ENCODE data around the gene HOXD4. TPM values are rescaled to one million over a fixed set of nuclear protein-coding genes. Genes with fewer than 3 reads are reported as not detected.

The HOXD4 gene
- polyA plus RNA-seq, 1 donor from 2014 or later: not detected

DNA sequence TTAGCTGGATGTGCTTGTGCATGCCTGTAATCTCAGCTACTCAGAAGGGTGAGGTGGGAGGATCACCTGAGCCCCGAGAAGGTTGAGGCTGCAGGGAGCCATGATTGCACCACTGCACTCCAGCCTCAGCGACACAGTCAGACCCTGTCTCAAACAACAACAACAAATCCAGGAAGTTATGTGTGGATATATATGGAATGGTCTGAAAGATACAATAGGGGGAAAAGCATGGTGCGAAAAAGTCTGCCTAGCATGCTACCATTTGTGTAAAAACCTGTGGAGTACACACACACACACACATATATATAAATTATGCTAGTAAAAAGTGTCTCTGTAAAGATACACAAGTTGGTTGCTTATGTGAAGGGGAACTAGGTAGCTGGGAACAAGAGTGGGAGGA is 30.2 kb downstream of the HOXD4 start:
- H3K27ac Mint-ChIP-seq: no peak overlapping the region
- no peaks in the 10 kb centered on the region for H3K36me3 Mint-ChIP-seq
- H3K4me3 Mint-ChIP-seq: no peak overlapping the region
- peaks cover 40% of the 10 kb centered on the region for H3K27me3 Mint-ChIP-seq
- H3K9me3 Mint-ChIP-seq: no peaks in the 10 kb centered on the region
- peaks cover 0 to 5% (median 2%) of the 10 kb centered on the region in 3 donors for H3K4me1 Mint-ChIP-seq

DNA sequence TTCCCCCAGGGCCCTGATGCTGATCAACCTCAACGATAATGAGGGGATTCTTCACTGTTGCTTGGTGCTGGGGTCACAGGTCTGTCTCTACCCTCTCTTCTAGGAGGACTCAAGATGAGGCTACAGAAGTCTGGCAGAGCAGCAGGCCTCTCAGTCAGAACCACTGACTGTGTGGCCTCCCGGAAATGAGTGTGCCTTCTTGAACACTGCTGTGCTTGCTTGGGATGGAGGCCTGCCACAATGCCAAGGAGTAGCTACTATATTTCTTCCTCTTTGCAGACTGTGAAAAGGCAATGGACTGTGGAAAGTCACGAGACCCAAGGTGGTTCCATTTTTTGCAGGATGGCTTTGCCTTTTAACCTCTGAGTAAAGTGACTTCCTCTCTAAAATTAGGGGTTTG is 31.3 kb downstream of the HOXD4 start:
- H3K36me3 Mint-ChIP-seq: no peaks in the 10 kb centered on the region
- H3K4me1 Mint-ChIP-seq: peaks cover 0 to 11% (median 7%) of the 10 kb centered on the region in 3 donors
- H3K4me3 Mint-ChIP-seq: no peak overlapping the region
- no peak overlapping the region for H3K27ac Mint-ChIP-seq
- no peaks in the 10 kb centered on the region for H3K9me3 Mint-ChIP-seq
- peaks cover 39% of the 10 kb centered on the region for H3K27me3 Mint-ChIP-seq

DNA sequence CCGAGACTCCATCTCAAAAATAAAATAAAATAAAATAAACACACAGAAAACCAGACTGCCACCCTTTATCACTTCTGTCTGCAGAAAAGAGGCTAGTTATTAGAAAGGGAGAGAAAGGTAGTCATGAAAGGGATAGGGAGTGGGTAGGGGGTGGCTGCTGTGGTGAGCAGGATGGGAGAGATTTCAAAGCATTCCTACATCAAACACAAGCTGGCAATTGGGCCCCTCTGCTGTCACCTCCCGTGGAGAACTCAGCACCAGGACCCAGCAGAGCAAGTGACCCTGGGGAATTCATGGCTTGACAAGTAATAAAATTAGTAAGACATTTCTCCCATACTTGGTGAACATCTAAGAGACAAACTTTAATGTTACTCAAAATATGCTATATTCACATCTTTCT is 33.4 kb downstream of the HOXD4 start:
- H3K9me3 Mint-ChIP-seq: no peaks in the 10 kb centered on the region
- no peak overlapping the region for H3K27ac Mint-ChIP-seq
- H3K4me1 Mint-ChIP-seq: peaks cover 1 to 15% (median 15%) of the 10 kb centered on the region in 3 donors
- no peaks in the 10 kb centered on the region for H3K36me3 Mint-ChIP-seq
- H3K27me3 Mint-ChIP-seq: peaks cover 37% of the 10 kb centered on the region
- H3K4me3 Mint-ChIP-seq: no peak overlapping the region

DNA sequence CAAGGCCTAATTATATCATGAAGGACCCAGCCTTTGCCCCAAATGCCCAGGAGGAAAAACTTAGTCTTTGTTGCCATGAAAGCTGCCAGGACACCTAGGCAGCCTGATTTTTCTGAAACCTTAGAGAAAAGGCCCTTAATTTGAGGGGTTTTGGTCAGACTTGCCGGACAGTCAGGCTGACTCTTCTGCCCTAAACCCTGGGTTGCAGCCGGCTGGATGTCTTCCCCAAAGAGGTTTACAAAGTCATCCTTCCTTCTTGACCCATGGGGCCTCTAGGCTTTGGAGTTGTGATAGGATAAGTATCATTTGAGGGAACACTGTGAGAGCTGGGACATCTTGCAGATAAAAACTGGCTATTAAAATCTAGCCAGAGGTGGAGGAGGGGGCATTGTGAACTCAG is 34.7 kb downstream of the HOXD4 start:
- Mint-ChIP-seq H3K27ac (no peak overlapping the region), H3K4me1 (peaks cover 1 to 16% (median 15%) of the 10 kb centered on the region in 3 donors), H3K27me3 (peaks cover 40% of the 10 kb centered on the region), H3K9me3 (no peaks in the 10 kb centered on the region), H3K36me3 (no peaks in the 10 kb centered on the region), H3K4me3 (peak overlapping the region in 2 of 4 donors; percentile 24 to 57)

DNA sequence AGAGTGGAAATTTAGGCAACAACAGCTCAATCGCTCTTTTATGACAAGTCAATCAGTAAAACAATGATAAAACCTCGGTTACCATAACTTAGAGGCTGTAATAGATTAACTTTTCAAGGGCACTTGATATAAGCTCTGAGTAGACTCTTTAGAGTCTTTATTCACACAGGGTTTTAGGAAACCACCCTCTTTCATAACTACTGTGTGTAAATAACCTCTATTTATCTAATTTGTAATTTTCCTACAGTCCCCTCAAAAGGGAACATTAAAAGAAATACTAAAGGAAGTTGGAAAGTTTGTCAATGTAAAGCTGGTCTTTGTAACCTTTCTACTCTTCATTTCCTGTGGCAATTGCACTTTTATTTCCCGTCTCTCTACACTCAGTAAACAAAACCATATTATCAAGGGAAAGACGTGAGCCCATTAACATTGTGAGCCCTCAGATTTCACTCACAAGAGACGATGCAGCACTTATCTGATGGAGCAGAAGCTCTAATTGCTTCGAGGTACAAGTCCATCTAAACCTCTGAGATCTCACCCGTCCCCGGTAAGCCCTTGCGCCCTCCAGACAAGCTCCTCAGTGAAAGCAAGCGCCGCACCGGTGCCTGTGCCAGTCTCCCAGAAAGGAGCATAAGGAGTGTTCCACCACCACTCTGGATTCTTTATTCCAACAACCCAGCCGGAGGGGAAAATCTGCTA is 36.0 kb downstream of the HOXD4 start:
- H3K27me3 Mint-ChIP-seq: peaks cover 49% of the 10 kb centered on the region
- peak overlapping the region; percentile 79 to 96 (median 88) for H3K4me3 Mint-ChIP-seq
- no peak overlapping the region for H3K27ac Mint-ChIP-seq

DNA sequence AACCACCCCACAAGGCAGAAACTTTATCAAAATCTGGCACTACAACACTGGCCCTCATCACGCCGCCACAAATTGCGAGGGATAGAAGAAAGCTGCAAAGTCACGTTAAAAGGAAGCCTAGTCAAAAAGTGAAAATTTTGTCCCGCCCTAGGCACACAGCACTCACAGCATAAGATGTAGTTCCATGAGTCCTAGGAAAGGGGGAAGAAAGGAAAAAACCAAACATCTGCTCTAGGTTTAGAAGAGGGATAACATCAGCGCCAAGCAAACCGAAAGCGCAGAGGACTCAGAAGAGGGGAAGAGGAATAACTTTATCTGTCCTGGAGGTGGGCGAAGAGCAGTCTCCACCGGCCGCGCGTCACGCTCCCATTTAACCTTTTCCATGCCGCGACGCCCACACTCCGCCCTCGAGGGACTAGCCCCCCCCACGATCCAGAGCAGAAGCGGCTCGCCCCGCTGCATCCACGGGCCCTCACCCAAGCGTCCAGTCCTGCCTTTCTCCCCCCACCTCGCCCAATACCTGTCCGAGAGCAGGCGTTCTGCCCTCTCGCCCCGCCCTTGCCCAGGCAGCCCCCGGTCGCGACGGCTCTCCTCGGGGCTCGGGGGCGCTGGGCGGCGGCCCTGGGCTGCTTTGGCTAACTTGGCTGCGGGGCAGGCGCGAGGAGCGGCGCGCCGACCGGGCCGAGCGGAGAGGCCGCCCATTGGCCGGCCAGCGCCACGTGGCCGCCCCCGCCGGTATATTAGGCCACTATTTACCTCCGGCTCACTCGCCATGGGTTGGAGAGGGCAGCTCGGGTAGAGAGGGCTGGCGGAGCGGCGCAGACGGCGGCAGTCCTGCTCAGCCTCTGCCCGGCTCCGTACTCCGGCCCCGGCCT is 36.8 kb downstream of the HOXD4 start, which contains the start of gene HOXD1:
HOXD1 (plus strand) TSS at position 770 of the 875 bp plus-strand sequence. CDS start 134 bp downstream, outside the sequence.
- Mint-ChIP-seq H3K36me3 (no peaks in the 10 kb centered on the region), H3K9me3 (no peaks in the 10 kb centered on the region), H3K4me3 (peak within 1 kb of the TSS; percentile 79 to 96 (median 88)), H3K27me3 (peaks cover 49% of the 10 kb centered on the region), H3K4me1 (peaks cover 1 to 16% (median 15%) of the 10 kb centered on the region in 3 donors), H3K27ac (peak within 1 kb of the TSS in 1 of 3 donors; percentile 90)

More for the DNA sequence above, 36.0 kb downstream of the HOXD4 start:
- H3K36me3 Mint-ChIP-seq: no peaks in the 10 kb centered on the region
- H3K9me3 Mint-ChIP-seq: no peaks in the 10 kb centered on the region
- H3K4me1 Mint-ChIP-seq: peaks cover 1 to 16% (median 15%) of the 10 kb centered on the region in 3 donors

DNA sequence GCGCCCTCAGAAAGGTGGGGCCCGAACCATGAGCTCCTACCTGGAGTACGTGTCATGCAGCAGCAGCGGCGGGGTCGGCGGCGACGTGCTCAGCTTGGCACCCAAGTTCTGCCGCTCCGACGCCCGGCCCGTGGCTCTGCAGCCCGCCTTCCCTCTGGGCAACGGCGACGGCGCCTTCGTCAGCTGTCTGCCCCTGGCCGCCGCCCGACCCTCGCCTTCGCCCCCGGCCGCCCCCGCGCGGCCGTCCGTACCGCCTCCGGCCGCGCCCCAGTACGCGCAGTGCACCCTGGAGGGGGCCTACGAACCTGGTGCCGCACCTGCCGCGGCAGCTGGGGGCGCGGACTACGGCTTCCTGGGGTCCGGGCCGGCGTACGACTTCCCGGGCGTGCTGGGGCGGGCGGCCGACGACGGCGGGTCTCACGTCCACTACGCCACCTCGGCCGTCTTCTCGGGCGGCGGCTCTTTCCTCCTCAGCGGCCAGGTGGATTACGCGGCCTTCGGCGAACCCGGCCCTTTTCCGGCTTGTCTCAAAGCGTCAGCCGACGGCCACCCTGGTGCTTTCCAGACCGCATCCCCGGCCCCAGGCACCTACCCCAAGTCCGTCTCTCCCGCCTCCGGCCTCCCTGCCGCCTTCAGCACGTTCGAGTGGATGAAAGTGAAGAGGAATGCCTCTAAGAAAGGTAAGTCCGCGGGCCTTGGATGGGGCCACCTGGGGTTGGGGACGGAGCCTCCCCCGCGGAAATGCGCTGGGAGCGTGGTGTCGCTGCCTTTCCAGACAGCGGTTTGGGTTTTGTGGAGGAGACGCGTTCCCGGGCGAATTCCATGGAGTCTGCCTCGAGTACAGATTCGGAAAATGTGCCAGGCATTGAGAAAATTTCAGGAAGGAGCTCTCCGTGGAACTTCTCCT is 37.7 kb downstream of the HOXD4 start:
- Mint-ChIP-seq H3K4me3 (peak overlapping the region; percentile 46 to 86 (median 78)), H3K27ac (peak overlapping the region in 1 of 3 donors; percentile 90), H3K9me3 (no peaks in the 10 kb centered on the region), H3K4me1 (peaks cover 1 to 16% (median 15%) of the 10 kb centered on the region in 3 donors), H3K36me3 (no peaks in the 10 kb centered on the region), H3K27me3 (peaks cover 57% of the 10 kb centered on the region)

DNA sequence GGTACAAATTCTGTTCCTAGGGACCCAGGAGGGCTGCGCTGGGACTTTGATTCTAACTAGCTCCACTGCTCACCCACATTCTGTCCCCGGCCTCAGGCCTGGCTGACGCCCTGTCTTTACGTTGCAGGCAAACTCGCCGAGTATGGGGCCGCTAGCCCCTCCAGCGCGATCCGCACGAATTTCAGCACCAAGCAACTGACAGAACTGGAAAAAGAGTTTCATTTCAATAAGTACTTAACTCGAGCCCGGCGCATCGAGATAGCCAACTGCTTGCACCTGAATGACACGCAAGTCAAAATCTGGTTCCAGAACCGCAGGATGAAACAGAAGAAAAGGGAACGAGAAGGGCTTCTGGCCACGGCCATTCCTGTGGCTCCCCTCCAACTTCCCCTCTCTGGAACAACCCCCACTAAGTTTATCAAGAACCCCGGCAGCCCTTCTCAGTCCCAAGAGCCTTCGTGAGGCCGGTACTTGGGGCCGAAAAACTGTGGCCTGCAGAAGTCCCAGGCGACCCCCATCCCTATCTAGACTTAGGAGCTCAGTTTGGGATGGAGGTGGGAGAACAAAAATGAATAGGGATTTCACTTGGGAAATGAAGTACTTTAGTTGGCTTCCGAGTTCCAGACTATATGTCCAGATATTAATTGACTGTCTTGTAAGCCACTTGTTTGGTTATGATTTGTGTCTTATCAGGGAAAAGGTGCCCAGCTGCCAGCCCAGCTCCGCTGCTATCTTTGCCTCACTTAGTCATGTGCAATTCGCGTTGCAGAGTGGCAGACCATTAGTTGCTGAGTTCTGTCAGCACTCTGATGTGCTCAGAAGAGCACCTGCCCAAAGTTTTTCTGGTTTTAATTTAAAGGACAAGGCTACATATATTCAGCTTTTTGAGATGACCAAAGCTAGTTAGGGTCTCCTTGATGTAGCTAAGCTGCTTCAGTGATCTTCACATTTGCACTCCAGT is 38.6 kb downstream of the HOXD4 start:
- Mint-ChIP-seq H3K4me1 (peaks cover 1 to 16% (median 15%) of the 10 kb centered on the region in 3 donors), H3K9me3 (no peaks in the 10 kb centered on the region), H3K4me3 (peak overlapping the region; percentile 46 to 86 (median 78)), H3K27ac (peak overlapping the region in 1 of 3 donors; percentile 86), H3K36me3 (no peaks in the 10 kb centered on the region), H3K27me3 (peaks cover 58% of the 10 kb centered on the region)

DNA sequence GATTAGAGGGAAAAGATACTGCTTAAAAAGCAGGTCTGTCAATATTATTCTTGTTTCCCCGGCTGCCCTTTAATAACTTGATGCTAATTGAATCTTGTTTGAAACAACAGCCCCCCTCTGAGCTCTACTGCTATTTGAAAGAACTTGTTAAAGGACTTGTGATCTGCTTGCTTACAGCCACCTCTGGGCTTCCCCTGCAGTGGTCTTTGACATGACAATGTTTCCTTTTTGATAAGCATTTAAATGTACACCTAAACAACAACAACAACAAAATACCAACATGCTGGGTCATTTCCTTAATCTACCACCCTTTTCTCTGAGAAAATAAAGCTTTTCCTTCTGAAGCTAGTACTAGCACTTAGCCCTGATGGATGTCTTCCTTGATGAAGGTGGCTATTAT is 41.0 kb downstream of the HOXD4 start:
- no peak overlapping the region for H3K27ac Mint-ChIP-seq
- H3K9me3 Mint-ChIP-seq: no peaks in the 10 kb centered on the region
- peaks cover 54% of the 10 kb centered on the region for H3K27me3 Mint-ChIP-seq

DNA sequence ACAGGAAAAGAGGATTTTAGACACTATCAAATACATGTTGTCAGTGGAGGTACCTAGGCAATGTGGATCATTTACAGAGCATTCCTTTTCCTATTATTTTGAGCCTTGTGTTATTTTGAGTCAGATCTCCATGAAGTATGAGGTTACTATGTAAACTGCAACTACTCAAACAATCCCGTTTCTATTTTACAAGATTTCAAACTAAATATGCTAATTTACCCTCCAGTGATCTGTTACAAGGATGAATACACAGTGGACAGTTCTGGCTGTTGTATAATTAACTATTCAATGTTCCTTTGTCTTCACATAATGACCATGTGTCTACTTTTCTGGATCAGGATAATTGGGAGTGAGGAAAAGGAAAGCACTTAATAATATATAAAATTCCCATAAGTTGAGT is 41.7 kb downstream of the HOXD4 start:
- Mint-ChIP-seq H3K27me3 (peaks cover 54% of the 10 kb centered on the region), H3K4me3 (no peak overlapping the region), H3K9me3 (peaks cover 0 to 4% (median 0%) of the 10 kb centered on the region in 3 donors), H3K36me3 (no peaks in the 10 kb centered on the region), H3K4me1 (peaks cover under 1 to 7% (median 1%) of the 10 kb centered on the region in 3 donors), H3K27ac (no peak overlapping the region)

More for the DNA sequence above, 41.0 kb downstream of the HOXD4 start:
- H3K36me3 Mint-ChIP-seq: no peaks in the 10 kb centered on the region
- H3K4me1 Mint-ChIP-seq: peaks cover 1 to 14% (median 8%) of the 10 kb centered on the region in 3 donors
- H3K4me3 Mint-ChIP-seq: no peak overlapping the region

DNA sequence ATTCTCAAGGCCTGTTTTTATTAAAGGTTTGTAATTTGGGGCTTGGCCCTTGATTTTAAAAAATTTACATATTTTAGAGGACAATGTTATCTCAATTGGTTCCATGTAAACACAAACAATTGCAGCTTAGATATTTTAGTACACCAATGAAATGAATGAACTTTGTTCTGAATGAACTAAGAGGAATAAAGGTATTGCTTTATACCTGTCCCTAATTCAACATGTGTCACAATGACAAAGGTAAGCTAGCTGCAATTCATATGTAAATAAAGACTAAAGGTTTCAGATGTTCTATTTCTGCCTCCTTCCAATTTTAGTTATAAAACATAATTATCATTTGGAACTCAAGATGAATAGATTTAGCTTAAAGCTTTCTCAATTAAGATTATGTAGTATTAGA is 48.6 kb downstream of the HOXD4 start:
- H3K4me3 Mint-ChIP-seq: no peak overlapping the region
- H3K9me3 Mint-ChIP-seq: peaks cover 0 to 6% (median 4%) of the 10 kb centered on the region in 3 donors
- H3K4me1 Mint-ChIP-seq: no peaks in the 10 kb centered on the region
- peaks cover 19% of the 10 kb centered on the region for H3K27me3 Mint-ChIP-seq
- no peaks in the 10 kb centered on the region for H3K36me3 Mint-ChIP-seq
- H3K27ac Mint-ChIP-seq: no peak overlapping the region

DNA sequence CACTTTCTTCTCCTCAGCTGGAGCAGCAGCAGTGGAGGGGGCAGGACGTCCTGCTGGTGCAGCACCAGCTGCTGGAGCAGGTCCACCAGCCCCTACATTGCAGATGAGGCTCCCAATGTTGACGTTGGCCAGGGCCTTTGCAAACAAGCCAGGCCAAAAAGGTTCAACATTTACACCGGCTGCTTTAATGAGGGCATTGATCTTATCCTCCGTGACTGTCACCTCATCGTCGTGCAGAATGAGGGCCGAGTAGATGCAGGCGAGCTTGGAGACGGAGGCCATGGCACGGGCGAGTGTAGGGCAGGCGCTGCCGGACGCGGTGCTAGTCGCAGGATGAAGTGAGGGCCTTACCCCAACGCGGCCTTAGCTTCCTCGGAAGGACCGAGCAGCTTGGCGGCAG is 49.6 kb downstream of the HOXD4 start:
- Mint-ChIP-seq H3K9me3 (peaks cover 0 to 6% (median 4%) of the 10 kb centered on the region in 3 donors), H3K4me1 (no peaks in the 10 kb centered on the region), H3K27me3 (peaks cover 11% of the 10 kb centered on the region), H3K27ac (no peak overlapping the region), H3K36me3 (no peaks in the 10 kb centered on the region), H3K4me3 (no peak overlapping the region)

DNA sequence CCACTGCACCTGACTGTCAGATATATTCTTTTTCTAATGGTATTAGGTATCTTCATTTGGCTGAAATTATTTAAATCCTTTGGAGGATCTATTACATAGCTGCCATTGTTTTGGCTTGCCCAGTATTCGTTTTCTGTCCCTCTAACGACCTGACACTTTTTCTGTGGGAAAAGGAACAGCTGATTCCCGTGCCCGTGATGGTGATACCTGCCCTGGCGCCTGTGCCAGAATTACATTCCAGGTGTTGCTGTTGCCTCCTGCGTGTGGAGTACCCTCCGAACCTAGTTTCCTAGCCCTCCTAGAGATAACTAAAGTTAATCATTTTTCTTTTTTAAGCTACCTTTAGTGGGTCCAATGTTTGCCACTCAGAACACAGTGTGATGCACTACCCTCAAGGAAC is 51.1 kb downstream of the HOXD4 start:
- no peaks in the 10 kb centered on the region for H3K36me3 Mint-ChIP-seq
- peaks cover 8% of the 10 kb centered on the region for H3K27me3 Mint-ChIP-seq
- no peak overlapping the region for H3K4me3 Mint-ChIP-seq
- peaks cover 0 to 6% (median 4%) of the 10 kb centered on the region in 3 donors for H3K9me3 Mint-ChIP-seq
- no peak overlapping the region for H3K27ac Mint-ChIP-seq
- H3K4me1 Mint-ChIP-seq: no peaks in the 10 kb centered on the region

Measured in IgD-negative memory B cell (primary cell).